IMR-90 (cell line): ENCODE results near the gene WASHC4. TPM values are rescaled to one million over a fixed set of nuclear protein-coding genes. Genes with fewer than 3 reads are reported as not detected.

Experiments
- ATAC-seq: fragments of 200-7000 bp; cut with Tn5 transposase; 2 replicates; pipeline ENCODE4 v1.9.1; 2020; ENCODE audit warnings: low read depth, mild to moderate bottlenecking, moderate library complexity
- BruUV-seq: library from RNA; stranded (reverse); fragments of 400-500 nt; replicated peaks from 2 replicates; lab custom pipeline; 2021; lab: Mats Ljungman, UMichigan
- CTCF ChIA-PET: fragments of 300-600 bp; formaldehyde crosslinking; extraction: SDS; loops from one replicate; lab custom pipeline; 2021; ENCODE audit warnings: antibody characterized with exemption; lab: Yijun Ruan, JAX
- POLR2A ChIA-PET: fragments of 300-600 bp; sonication (Branson Sonifier 250); formaldehyde crosslinking; loops from one replicate; lab custom pipeline; 2022; ENCODE audit warnings: antibody characterized with exemption; ENCODE audit not compliant: unreplicated experiment; lab: Charles Lee
- DNase-seq: peaks from one replicate; pipeline ENCODE4 v3.0.0; 2013
- H2AFZ ChIP-seq: replicated peaks from 2 replicates; pipeline ENCODE3; 2013; ENCODE audit warnings: low read length, mild to moderate bottlenecking; ENCODE audit not compliant: poor library complexity
- H2AK5ac ChIP-seq: 2 replicates; pipeline ENCODE4 v1.6.1; 2013; ENCODE audit warnings: low read depth, low read length, inconsistent platforms
- H2AK9ac ChIP-seq: replicated peaks from 2 replicates; pipeline ENCODE3; 2013; ENCODE audit warnings: mild to moderate bottlenecking, low read depth, low read length, moderate library complexity; ENCODE audit not compliant: poor library complexity
- H2BK120ac ChIP-seq: 2 replicates; pipeline ENCODE4 v1.6.1; 2013; ENCODE audit warnings: low read depth, low read length, inconsistent platforms
- H2BK15ac ChIP-seq: 3 replicates; pipeline ENCODE4 v1.6.1; 2013; ENCODE audit warnings: low read depth, low read length, inconsistent platforms
- H2BK20ac ChIP-seq: 2 replicates; pipeline ENCODE4 v1.6.1; 2013; ENCODE audit warnings: low read depth, mild to moderate bottlenecking, inconsistent platforms, low read length, moderate library complexity
- H2BK5ac ChIP-seq: 2 replicates; pipeline ENCODE4 v1.6.1; 2013; ENCODE audit warnings: mild to moderate bottlenecking, low read depth, low read length, inconsistent platforms; ENCODE audit not compliant: poor library complexity, severe bottlenecking
- H3K14ac ChIP-seq: replicated peaks from 2 replicates; pipeline ENCODE4 v1.6.1; 2013; ENCODE audit warnings: low read depth, low read length, inconsistent platforms
- H3K18ac ChIP-seq: 2 replicates; pipeline ENCODE4 v1.6.1; 2013; ENCODE audit warnings: low read depth, low read length, control low read depth
- H3K23ac ChIP-seq: 2 replicates; pipeline ENCODE4 v1.6.1; 2013; ENCODE audit warnings: low read depth, low read length, inconsistent platforms
- H3K27ac ChIP-seq: 2 replicates; pipeline ENCODE4 v1.5.1; 2013; ENCODE audit warnings: mild to moderate bottlenecking, control low read depth, low read length; ENCODE audit not compliant: insufficient read depth
- H3K27me3 ChIP-seq: 2 replicates; pipeline ENCODE4 v1.6.1; 2013; ENCODE audit warnings: low read length; ENCODE audit not compliant: control insufficient read depth, insufficient read depth
- H3K36me3 ChIP-seq: 2 replicates; pipeline ENCODE4 v1.6.1; 2013; ENCODE audit warnings: low read length, mixed read lengths; ENCODE audit not compliant: control insufficient read depth, insufficient read depth
- H3K4ac ChIP-seq: 2 replicates; pipeline ENCODE4 v1.6.1; 2013; ENCODE audit warnings: low read depth, low read length, inconsistent platforms
- H3K4me1 ChIP-seq: 2 replicates; pipeline ENCODE4 v1.6.1; 2013; ENCODE audit warnings: low read length, mixed read lengths; ENCODE audit not compliant: control insufficient read depth, insufficient read depth
- H3K4me2 ChIP-seq: 2 replicates; pipeline ENCODE4 v1.6.1; 2013; ENCODE audit warnings: low read depth, mild to moderate bottlenecking, control low read depth, low read length, moderate library complexity
- H3K4me3 ChIP-seq: 2 replicates; pipeline ENCODE4 v1.5.1; 2013; ENCODE audit warnings: low read depth, mild to moderate bottlenecking, control low read depth, low read length, moderate library complexity; ENCODE audit not compliant: insufficient read depth
- H3K56ac ChIP-seq: 2 replicates; pipeline ENCODE4 v1.6.1; 2013; ENCODE audit warnings: low read length, inconsistent platforms; ENCODE audit not compliant: insufficient read depth; ENCODE audit errors: extremely low read depth
- H3K79me1 ChIP-seq, 2 experiments: 2 replicates each; pipeline ENCODE4 v1.6.1; 2013; ENCODE audit warnings: low read length in 2 of 2, inconsistent platforms in 1 of 2, low read depth in 1 of 2
- H3K9ac ChIP-seq: 2 replicates; pipeline ENCODE4 v1.6.1; 2013; ENCODE audit warnings: low read depth, low read length, control low read depth
- H3K9me1 ChIP-seq: 2 replicates; pipeline ENCODE4 v1.6.1; 2013; ENCODE audit warnings: low read length, inconsistent platforms; ENCODE audit not compliant: insufficient read depth
- H3K9me3 ChIP-seq: 2 replicates; pipeline ENCODE4 v1.6.1; 2013; ENCODE audit warnings: low read length; ENCODE audit not compliant: control insufficient read depth, insufficient read depth
- H4K20me1 ChIP-seq: 2 replicates; pipeline ENCODE4 v1.6.1; 2013; ENCODE audit warnings: low read length, inconsistent platforms; ENCODE audit not compliant: insufficient read depth
- H4K5ac ChIP-seq: 2 replicates; pipeline ENCODE4 v1.6.1; 2013; ENCODE audit warnings: mild to moderate bottlenecking, low read depth, low read length, control low read depth
- H4K8ac ChIP-seq, 2 experiments: 2 replicates each; pipeline ENCODE4 v1.6.1; 2013; ENCODE audit warnings: low read depth in 2 of 2, low read length in 2 of 2, control low read depth in 1 of 2, inconsistent platforms in 1 of 2
- H4K91ac ChIP-seq: 2 replicates; pipeline ENCODE4 v1.6.1; 2013; ENCODE audit warnings: low read depth, low read length, inconsistent platforms; ENCODE audit not compliant: insufficient read depth
- BHLHE40 ChIP-seq: fragments of 150-350 bp; IDR thresholded peaks from 2 replicates; pipeline ENCODE4 v1.6.1; 2016; ENCODE audit warnings: mild to moderate bottlenecking, low read depth, low read length
- CHD1 ChIP-seq: IDR thresholded peaks from 2 replicates; pipeline ENCODE4 v1.6.1; 2012; ENCODE audit warnings: low read depth, low read length, improper control_type of control experiment
- CTCF ChIP-seq: conservative IDR thresholded peaks from 2 replicates; pipeline ENCODE4 v1.5.1; 2012; ENCODE audit warnings: mild to moderate bottlenecking, low read depth, low read length, improper control_type of control experiment
- ELK1 ChIP-seq: fragments of 150-350 bp; IDR thresholded peaks from 2 replicates; pipeline ENCODE4 v1.6.1; 2016; ENCODE audit warnings: low read depth, mild to moderate bottlenecking, low read length, moderate library complexity, borderline replicate concordance
- FOS ChIP-seq: fragments of 150-350 bp; IDR thresholded peaks from 2 replicates; pipeline ENCODE4 v1.6.1; 2016; ENCODE audit warnings: low read depth, low read length
- MAFK ChIP-seq: IDR thresholded peaks from 2 replicates; pipeline ENCODE4 v1.6.1; 2012; ENCODE audit warnings: low read depth, low read length, improper control_type of control experiment
- MAZ ChIP-seq: IDR thresholded peaks from 2 replicates; pipeline ENCODE4 v1.6.1; 2012; ENCODE audit warnings: low read depth, mild to moderate bottlenecking, low read length, improper control_type of control experiment, moderate library complexity, borderline replicate concordance
- NFE2L2 ChIP-seq: fragments of 150-350 bp; IDR thresholded peaks from 2 replicates; pipeline ENCODE4 v1.6.1; 2016; ENCODE audit warnings: low read depth, mild to moderate bottlenecking, low read length
- POLR2A ChIP-seq: IDR thresholded peaks from 2 replicates; pipeline ENCODE4 v1.6.1; 2012; ENCODE audit warnings: mild to moderate bottlenecking, low read depth, low read length
- RCOR1 ChIP-seq: IDR thresholded peaks from 2 replicates; pipeline ENCODE4 v1.6.1; 2012; ENCODE audit warnings: mild to moderate bottlenecking, low read length, improper control_type of control experiment; ENCODE audit not compliant: insufficient replicate concordance
- RFX5 ChIP-seq: IDR thresholded peaks from 2 replicates; pipeline ENCODE4 v1.8.0; 2012; ENCODE audit warnings: low read depth, mild to moderate bottlenecking, low read length, moderate library complexity
- WGBS, 2 experiments: methylation state at CpG; one replicate each; pipeline versions ENCODE4 v1.1.5 to v1.1.7; 2013; ENCODE audit warnings: missing lambda C conversion rate in 2 of 2; ENCODE audit not compliant: insufficient read length in 1 of 2; ENCODE audit errors: extremely low coverage in 2 of 2; 5-methylcytosine and 5-hydroxymethylcytosine counted together
- dilution Hi-C: fragments of 300-500 bp; cut with HindIII; formaldehyde crosslinking; loops from one replicate; pipeline ENCODE4 v1.14.3; 2018; ENCODE audit warnings: low sequenced_read_pairs; ENCODE audit not compliant: unreplicated experiment
- in situ Hi-C: fragments of 300-500 bp; cut with MboI; formaldehyde crosslinking; loops from 3 replicates; pipeline ENCODE4 v1.14.3; 2019; ENCODE audit warnings: low sequenced_read_pairs, inconsistent platforms, mixed read lengths
- intact Hi-C: fragments of 100-400 bp; cut with micrococcal nuclease; formaldehyde crosslinking; loops from 2 replicates; pipeline ENCODE4 v1.10.0; 2022
- polyA plus RNA-seq, 3 experiments: library from polyadenylated mRNA; depleted of rRNA; stranded (reverse); fragments of >200 nt; gene quantifications; 2 replicates each; pipeline ENCODE4 v1.2.3, GENCODE V29; 2012; ENCODE audit warnings: low replicate concordance in 1 of 3
- total RNA-seq: library from RNA; depleted of rRNA; stranded (reverse); fragments of >200 nt; gene quantifications from 2 replicates; pipeline ENCODE4 v1.2.3, GENCODE V29; 2012

The WASHC4 gene
- total and polyA plus RNA-seq, 2 of the 4 experiments (the other 2 are of a cell fraction) = 16.4 to 47.0 TPM

GRCh38 chr12:105158876-105159275 is 51.3 kb downstream of the WASHC4 start:
- Histone ChIP-seq H2BK15ac (no peak overlapping the region), H3K18ac (no peak overlapping the region), H3K23ac (no peak overlapping the region), H3K79me1 (peaks cover 4 to 13% of the 10 kb centered on the region in 2 experiments; a peak in 1 of 4 replicates), H3K4me2 (no peak overlapping the region), H4K8ac (no peak overlapping the region), H3K36me3 (peaks cover 34% of the 10 kb centered on the region), H3K27me3 (no peaks in the 10 kb centered on the region), H2AK5ac (no peak overlapping the region), H3K4me1 (no peaks in the 10 kb centered on the region), H4K91ac (no peak overlapping the region), H3K9me3 (no peaks in the 10 kb centered on the region), H2BK20ac (no peak overlapping the region), H3K14ac (no peak overlapping the region), H2AK9ac (no peak overlapping the region), H2BK120ac (no peak overlapping the region), H4K5ac (no peak overlapping the region), H4K20me1 (no peaks in the 10 kb centered on the region), H3K4me3 (no peak overlapping the region), H3K27ac (no peak overlapping the region), H3K4ac (no peak overlapping the region), H3K56ac (no peak overlapping the region), H3K9ac (no peak overlapping the region), H3K9me1 (no peaks in the 10 kb centered on the region; the same call in 1 of the 2 replicates), H2BK5ac (peak overlapping the region; percentile 18), H2AFZ (no peak overlapping the region)
- in situ Hi-C loops (no loop called here), intact Hi-C loops (no loop called here), dilution Hi-C loops (no loop called here)
- TF ChIP-seq POLR2A (no peak), ELK1 (no peak), CHD1 (no peak), FOS (no peak), MAZ (no peak), BHLHE40 (no peak), NFE2L2 (no peak), CTCF (no peak), MAFK (no peak), RCOR1 (no peak), RFX5 (no peak)
- ChIA-PET POLR2A (no interaction called here), CTCF (no interaction called here)
- no peak for DNase-seq
- ATAC-seq = no peak
- 82% methylated on average over 1 of the region's 2 CpGs; no CpG with 5 or more reads in 1 of the 2 experiments for WGBS, 2 experiments
- BruUV-seq = no TSS peak
